HG02870 (cell line): ENCODE results near the gene GLRX.
A peak's percentile ranks its signal among the peaks of the same experiment; 100 is the strongest.
"Not testable (repeated sequence)": the region's sequence is repeated elsewhere in the genome, so short reads cannot be mapped to it uniquely, and the experiment has no call there.

Experiments used
- ATAC-seq: cut with Tn5 transposase; IDR thresholded peaks from one replicate; pipeline ENCODE4 v1.9.1; 2021; ENCODE audit warnings: mild to moderate bottlenecking, moderate library complexity; ENCODE audit not compliant: unreplicated experiment

The GLRX gene

DNA sequence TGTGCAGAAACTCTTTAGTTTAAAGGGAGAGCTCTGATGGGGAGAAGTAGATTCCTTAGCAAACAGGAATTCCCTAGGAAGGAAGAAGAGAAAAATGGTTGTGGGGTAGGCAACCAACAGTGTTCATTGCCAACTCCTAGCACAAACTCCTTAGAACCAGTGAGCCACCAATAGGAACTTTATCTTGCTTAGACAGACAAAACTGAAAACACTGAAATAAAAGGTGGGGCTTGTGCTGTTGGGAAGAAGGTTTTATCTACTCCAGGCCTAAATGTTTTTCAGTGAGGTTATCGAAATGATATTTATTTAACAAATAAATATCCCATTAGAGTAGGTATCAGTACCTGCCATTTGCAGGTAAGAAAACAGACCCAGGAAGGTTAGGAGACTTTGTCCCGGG lies 7.7 kb upstream of the GLRX start:
- no peak for ATAC-seq

DNA sequence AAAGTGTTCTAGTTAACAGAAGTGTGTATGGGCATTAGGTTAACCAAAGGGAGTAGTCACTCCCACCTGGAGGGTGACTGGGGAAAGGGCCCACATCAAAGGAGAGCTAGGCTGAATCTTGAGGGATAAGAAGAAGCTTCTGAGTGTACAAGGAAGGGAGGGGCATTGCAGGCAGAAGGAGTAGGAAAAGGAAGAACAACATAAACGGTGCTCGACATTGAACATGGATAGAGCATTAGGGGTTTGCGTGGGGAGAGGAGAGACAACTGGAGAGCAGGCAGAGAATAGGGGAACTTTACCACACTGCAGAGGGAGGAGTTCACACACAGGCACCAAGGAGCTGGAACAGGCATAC lies 5.3 kb upstream of the GLRX start:
- no peak for ATAC-seq

DNA sequence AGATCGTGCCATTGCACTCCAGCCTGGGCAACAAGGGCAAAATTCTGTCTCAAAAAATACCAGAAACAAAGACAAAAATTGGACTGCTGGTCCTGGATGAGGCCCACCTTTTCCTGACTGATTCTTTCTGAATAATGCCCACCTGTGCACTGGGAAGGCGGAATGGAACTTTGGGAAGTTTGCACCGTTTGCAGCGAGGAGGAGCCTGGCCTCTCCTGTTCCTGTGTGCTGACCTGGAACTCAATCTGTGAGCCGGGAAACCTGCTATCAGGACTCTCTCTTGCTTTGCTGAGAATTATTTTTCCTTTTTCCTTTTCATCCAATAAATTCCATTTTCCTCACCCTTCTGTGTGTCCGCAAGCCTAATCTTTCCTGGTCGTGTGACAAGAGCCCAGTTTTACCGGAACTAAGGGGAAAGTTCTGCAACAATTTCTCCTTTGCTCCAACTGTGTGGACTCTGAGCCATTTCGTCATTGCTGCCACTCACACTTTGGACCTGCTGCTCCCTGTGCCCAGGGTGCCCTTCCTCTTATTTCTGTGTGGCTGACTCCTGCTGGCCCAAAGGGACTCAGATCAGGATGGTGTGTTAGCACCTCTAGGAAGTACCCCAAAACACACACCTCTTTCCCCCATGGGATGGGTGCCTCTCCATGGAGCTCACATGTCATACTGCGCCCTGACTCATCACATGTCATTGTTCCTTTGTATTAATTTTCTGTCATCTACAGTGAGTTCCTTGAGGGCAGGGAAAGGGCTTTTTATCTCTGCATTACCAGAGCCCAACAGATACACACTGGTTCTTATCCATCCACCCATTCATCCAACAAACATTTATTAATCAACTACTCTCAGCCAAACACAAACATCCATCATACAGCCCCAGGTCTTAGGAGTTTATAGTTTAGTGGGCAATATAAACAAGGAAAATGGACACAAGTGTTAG lies 4.7 kb upstream of the GLRX start:
- no peak for ATAC-seq

DNA sequence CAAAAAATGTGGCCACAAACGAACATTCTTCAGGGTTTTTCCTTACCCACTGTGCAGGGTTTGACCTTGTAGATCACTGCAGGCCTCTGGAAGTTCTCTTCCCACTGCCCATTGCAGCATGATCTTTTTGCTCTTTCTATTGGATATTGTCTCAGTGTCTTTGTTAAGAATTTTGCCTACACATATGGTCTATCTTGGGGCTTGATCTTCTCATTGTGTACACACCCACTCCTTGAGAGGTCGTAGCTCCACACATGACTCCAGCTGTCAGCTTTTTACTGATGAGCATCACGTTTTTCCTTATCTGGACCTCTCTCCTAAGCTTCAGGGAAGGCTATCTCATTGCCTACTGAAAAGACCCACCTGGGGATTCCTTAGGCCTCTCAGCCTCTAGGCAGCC lies 3.0 kb upstream of the GLRX start:
- no peak for ATAC-seq

DNA sequence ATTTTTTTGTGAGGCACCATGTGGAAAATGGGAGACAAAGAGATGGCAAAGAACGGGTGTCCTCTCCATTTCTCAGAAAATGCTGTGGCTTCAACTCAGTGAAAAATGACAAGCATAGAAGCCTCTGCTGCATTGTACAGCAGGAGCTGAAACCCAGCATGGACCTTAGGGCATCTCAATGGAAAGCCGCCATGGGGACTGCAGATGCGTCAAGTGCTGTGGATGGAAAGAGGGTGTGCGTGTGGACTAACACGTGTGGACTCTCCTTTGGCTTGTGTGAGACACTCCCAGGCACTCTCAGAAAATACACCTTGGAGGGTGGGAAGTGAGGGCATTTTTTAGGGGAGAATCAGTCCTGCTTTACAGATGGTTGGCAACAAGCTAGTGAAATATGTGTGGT lies 2.2 kb upstream of the GLRX start:
- ATAC-seq, result no peak

DNA sequence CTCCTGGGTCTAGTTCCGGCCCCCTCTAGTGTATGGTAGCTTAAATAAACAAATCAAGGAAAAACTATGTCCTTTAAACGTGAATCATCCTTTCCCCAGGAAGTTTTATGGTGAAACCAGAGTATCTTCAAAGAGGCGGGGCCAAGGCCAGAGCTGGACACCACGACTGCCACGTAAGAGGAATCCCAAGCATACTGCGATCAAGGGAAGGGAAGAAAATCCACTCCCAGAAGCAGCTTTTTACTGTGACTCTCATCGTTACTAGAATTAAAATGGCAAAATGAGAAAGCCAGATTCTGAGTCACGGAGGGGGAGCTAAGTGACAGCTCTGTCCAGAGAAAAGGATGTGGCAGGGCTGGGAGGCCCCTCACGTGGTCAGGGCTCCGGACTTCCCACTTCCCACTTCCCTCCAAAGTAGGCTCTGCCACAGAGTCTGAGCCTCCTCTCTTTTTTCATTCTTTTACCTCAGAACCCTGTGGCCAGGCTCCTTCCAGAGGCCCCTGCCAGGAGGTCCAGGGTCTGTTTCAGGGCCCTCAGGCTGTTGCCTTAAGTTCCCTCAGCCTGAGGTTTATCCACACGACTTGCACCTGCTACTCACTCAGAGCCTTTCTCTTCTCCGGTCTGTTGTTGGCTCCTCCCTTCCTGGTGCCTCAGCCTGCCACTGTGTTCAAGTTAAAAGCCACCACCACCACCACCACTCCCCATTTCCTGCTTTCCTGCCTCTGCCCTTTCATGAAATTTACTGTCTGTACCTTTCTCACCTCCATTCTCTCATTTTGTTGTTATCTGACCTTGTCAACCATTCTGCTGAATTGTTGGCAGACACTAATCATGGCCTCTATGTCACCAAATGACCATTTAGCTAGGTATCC lies 1.4 kb upstream of the GLRX start:
- ATAC-seq, result peak; percentile 40

DNA sequence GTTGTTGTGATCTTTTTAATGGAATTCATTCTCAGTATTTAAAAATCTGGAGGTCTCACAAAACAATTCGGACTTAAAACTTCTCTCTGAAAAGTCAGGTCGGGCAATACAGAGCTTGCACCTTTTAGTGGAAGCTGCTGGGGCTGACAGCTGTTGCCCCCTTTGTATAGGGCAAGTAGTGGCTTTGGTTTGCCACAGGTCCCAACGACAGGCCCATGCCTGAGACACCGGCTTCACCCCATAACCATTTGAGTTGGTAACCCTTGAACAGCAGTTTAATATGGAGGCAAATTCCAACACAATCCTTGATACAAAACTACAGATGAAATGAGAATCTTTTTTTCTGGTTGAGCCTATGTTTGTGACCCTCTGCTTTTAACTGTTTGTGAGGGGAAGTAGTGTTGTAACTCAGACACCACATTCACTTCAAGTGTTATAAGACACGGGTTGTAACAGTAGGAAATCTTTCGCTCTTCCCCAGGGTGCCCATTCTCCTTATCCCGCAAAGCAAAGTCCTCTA lies 752 bp upstream of the GLRX start:
- ATAC-seq, result no peak

DNA sequence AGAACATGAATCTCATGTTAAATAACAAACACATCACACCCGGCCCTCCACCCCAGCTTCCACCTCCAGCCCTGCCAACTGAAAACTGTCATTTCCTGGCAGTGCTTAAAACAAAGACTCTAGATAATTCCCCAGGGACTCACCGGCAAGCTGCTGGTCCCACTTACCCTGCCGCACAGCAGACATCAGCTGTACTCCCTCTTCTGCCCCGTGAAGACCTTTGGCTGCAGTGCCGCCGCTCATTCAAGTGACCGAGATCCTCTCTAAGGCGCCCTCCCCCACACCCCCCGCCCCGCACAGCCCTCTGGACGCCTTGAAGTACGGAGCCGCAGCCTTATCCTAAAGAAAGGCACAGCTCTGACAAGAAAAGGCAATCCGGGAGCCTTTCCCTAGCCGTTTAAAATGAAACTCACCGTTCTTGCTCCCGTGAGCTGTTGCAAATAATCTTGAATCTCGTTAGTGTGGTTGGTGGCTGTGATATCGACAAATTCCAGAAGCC lies 434 bp downstream of the GLRX start:
- peak; percentile 1 for ATAC-seq

DNA sequence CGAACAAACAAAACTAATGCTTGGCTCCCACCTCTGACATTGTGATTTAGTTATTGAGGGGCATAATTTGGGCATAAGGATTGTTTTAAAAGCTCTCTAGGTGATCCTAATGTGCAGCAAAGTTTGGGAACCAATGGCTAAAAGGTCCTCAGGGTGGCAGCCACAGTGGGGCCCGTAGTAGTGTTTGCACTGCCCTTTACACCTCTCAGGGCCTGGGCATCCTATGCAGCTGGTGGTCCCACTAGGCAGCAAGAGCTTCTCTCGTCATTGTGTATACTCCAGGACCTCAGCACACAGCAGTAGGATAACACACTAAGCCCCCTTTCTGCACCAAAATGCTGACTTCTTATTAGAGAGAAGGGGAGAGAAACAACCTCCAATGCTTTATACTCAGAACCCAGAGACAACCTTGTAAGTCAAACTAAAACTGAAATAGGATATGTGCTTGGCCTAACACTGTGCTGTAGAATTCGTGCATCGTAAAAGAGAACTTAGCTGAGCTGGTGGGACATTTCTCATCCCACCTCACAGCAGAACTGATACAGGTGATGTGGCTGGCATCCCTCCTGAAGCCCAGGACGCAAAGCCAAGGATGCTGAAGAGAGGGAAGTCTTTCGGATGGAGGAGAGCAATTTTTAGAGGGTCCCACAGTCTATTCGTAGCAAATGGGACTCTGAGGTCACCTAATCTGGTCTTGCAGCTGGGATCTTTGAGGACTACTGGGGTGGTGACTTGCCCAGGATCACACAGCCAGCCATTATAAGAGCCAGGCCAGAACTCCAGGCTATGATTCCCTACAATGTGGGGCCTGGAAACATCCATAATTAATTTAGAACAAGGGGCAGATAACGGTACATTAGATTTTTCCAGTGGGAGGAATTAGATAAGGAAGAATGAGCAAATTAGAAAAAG lies 1.2 kb downstream of the GLRX start:
- peak; percentile 36 for ATAC-seq

DNA sequence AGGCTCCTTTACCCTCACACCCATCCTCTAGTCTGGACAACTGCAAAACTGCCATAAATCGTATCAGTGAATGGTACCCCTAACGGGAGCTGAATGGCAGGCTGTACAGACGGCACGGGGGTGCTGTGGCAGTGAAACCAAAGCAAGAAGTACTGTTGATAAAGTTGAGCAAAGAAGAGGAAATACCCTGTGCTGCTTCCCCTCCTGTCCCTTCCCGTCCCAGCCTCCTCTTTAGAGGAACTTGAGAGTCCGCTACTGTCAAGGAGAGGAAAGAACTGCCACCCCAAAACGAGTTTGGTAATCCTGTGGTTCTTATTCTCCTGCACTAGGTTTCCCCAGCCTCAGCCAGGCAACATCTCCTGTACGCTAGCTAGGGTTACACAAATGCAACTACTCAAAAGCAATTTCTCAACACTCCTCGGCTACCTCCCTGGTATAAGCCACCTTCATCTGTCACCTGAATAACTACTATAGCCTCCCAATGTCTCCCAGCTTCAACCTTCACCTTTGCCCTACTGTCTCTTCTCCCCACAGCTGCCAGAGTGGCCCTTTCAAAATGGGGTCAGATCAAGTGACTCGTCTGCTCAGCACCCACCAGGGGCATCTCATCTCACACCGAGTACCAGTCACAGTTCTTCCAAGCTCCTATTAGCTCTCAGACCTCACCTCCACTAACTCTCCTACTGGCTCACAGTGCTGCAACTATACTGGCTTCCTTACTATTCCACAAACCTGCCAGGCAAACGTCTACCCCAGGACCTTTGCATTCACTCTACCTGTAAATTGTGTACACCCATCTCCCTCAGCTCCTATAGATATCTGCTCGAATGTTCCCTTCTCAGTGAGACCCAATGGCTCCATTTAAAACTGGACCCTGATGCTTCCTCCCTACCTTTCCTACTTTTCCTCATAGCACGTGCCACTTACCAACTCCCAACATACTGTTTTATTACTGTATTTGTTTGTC lies 4.1 kb downstream of the GLRX start:
- no peak for ATAC-seq

DNA sequence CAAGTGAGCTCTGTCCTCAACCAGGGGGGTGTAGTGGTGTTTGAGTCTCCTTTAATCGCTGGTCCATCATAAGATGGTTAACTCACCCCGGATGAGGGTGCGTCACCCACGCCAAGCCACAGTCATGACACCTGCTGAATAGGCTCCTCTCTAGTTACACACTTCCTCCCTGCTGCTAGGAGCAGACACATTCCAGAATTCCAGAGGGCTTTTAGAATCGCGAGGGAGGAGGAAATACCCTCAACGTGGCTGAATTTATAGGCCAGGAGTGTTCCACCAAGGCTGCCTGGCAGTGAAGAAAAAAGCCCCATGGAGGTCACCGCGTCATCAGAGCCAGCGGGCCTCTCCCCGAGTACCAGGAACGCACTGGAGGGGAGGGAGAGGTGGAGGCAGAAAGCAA lies 5.1 kb downstream of the GLRX start:
- ATAC-seq, result no peak

DNA sequence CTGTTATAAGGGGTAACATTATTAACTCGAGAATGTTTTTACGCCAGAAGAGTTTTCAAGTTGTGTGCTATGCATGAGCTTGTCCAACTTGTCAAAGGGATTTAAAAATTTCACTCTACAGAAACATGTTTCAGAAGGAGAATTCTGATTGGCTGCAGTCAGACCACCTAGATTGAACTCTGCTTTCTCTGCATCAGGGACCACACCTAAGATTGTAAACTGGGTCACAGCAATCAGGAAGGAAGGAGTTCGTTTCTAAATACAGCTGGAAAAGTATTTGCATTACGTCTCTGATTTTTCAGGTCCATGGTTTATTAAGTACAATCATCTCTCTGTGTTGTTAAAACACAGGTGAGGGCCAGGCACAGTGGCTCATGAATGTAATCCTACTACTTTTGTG lies 5.8 kb downstream of the GLRX start:
- ATAC-seq, result no peak

DNA sequence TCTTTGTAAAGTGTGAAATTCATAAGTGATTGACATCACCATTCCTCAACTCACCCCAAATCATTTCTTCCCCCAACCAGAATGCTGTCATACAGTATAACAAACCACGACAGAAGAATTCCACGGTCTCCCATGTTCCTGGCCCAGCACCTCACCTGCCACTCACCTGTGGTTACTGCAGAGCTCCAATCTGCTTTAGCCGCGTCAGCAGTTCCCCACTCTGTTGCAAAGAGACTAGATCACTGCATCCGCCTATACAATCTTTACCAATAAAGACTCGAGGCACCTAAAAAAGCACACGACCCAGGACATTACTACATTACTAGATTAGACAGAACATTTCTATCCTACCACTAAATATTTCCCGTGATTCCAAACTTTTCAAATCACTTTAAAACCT lies 6.2 kb downstream of the GLRX start:
- ATAC-seq, result no peak

DNA sequence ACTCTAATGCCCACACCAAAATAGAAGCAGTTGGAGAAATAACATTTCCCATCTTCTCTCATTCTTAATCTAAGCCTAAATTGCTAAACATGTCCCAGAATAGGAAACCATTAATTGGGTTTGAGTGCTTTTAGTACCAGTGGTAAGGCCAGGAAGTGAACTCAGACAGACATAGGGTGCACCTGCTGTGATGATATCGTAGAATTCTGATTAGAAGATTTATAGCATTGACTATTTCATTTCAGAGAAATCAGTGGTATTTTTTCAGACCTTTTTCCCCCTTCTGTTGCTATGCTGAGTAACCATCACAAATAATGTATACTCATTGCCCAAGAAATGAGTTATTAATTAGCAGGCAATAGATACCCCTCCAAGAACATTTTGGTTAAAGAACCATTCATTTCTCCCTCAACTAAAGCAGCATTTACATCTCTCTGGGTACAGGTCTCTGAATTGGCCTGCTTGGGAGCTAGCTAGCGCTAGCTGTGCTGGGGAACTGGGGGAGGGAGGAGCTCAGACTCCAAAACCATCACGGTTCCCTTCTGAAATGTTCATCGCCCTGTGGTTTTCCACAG lies 7.3 kb downstream of the GLRX start:
- ATAC-seq, result no peak

DNA sequence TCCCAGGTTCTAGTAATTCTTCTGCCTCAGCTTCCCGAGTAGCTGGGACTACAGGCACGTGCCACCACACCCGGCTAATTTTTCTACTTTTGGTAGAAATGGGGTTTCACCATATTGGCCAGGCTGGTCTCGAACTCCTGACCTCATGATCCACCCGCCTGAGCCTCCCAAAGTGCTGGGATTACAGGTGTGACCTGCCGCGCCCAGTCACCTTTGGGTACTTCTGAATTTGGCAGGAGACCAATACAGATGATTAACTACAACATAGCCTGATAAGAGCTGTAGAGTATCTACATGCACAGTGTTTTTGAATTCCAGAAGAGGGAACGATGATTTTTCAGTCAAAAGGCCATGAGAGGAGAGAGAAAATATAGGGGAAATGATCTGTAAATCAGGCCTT lies 9.5 kb downstream of the GLRX start:
- ATAC-seq, result not testable (repeated sequence)

DNA sequence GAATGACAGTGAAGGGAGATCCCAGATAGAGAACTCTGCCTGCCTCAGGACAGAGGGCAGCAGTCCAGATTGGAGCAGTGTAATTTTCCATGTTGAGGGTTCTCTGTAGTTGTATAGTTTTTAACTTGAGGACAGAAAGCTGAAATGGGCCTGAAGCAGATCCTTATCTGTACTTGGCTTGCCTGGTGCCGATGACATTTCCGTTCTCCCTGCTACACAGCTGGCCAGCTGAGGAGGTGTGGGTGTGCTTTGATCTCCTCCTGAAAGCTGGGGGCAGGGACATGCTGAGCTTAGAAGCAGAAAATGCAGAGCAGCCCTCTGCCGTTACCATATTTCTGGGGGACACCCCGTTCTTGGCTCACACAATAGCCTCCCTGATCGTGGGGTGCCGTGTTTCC lies 10.5 kb downstream of the GLRX start:
- ATAC-seq, result no peak

DNA sequence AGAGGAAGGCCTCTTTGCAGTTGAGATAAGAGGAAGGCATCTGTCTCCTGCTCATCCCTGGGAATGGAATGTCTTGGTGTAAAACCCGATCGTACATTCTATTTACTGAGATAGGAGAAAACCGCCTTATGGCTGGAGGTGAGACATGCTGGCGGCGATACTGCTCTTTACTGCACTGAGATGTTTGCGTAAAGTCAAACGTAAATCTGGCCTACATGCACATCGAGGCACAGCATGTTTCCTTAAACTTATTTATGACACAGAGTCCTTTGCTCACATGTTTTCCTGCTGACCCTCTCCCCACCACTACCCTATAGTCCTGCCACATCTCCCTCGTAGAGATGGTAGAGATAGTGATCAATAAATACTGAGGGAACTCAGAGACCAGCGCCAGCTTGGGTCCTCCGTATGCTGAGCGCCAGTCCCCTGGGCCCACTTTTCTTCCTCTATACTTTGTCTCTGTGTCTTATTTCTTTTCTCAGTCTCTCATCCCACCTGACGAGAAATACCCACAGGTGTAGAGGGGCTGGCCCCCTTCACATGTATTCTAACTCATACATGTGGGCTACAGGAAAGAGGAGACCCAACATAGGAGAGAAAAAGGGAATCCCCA lies 11.0 kb downstream of the GLRX start:
- ATAC-seq, result not testable (repeated sequence)

DNA sequence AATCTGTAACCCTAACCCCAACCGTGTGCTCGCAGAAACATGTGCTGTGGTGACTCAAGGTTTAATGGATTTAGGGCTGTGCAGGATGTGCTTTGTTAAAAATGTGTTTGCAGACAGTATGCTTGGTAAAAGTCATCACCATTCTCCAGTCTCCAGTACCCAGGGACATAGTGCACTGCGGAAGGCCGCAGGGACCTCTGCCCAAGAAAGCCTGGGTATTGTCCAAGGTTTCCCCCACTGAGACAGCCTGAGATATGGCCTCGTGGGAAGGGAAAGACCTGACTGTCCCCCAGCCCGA lies 11.5 kb downstream of the GLRX start:
- ATAC-seq, result not testable (repeated sequence)
